Tibial artery (tissue), 4 donors: ENCODE measurements around the gene RUNX1.

Experiments used
- DNase-seq, 2 donors: peaks; one replicate each; pipeline ENCODE4 v3.0.0-alpha.2; 2019
- H3K27ac ChIP-seq, 2 donors: fragments of 200-600 bp; sonication (generic) in 1 of 2; 1 replicate in 1 of 2; 2 replicates in 1 of 2; pipeline ENCODE4 v1.5.1; 2018 to 2019; ENCODE audit warnings: mild to moderate bottlenecking in 1 of 2
- H3K27me3 ChIP-seq, 2 donors: fragments of 200-600 bp; sonication (generic) in 1 of 2; one replicate each; pipeline versions ENCODE4 v1.5.1 to v1.6.0; 2016 to 2019
- H3K36me3 ChIP-seq, 3 donors: fragments of 200-600 bp; sonication (generic) in 2 of 3; one replicate each; pipeline ENCODE4 v1.5.1; 2016 to 2019; ENCODE audit warnings: mild to moderate bottlenecking in 2 of 3
- H3K4me1 ChIP-seq, 4 donors: fragments of 200-600 bp; sonication (generic) in 2 of 4; 1 replicate in 3 of 4; 2 replicates in 1 of 4; pipeline ENCODE4 v1.5.1; 2016 to 2019
- H3K4me3 ChIP-seq, 2 donors: fragments of 200-600 bp; sonication (generic) in 1 of 2; 1 replicate in 1 of 2; 2 replicates in 1 of 2; pipeline ENCODE4 v1.5.1; 2018 to 2019; ENCODE audit warnings: mild to moderate bottlenecking in 2 of 2
- H3K9me3 ChIP-seq, 3 donors: fragments of 200-600 bp; sonication (generic) in 1 of 3; one replicate each; pipeline ENCODE4 v1.5.1; 2016 to 2019
- intact Hi-C: fragments of 100-400 bp; cut with DNase I; formaldehyde crosslinking; loops from one replicate; pipeline ENCODE4 v1.15.0; 2023; ENCODE audit warnings: low total_unique reads
- TF ChIP-seq, protein P1 (sequence below), 2 experiments: fragments of 200-600 bp in 1 of 2; fragments of 450-650 bp in 1 of 2; IDR thresholded peaks; one replicate each; pipeline ENCODE4 v1.5.1; 2017 to 2019; ENCODE audit warnings: antibody characterized with exemption in 2 of 2, mild to moderate bottlenecking in 1 of 2, moderate library complexity in 1 of 2

RUNX1 gene

DNA sequence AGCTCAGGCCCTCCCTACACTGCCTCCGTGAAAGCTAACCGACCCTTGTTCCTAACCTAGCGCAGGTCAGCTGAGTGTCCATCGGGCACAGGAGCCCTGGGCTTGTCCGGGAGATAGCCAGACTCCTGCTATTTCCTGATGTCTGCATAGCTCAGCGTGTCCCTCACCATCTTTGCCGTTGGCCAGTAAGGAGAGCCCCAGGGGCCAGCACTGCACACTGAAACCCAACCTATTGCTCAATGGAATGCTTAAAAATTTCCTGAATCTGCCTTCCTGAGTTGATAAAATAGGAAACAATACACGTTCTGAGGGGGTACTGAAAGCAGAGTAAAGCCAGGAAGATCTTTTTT is 2.2 kb downstream of the RUNX1 start:
- peak in 1 of 2 donors; percentile 32 for DNase-seq
- Histone ChIP-seq H3K36me3 (no peaks in the 10 kb centered on the region), H3K4me3 (peak overlapping the region; percentile 31 to 32), H3K9me3 (no peaks in the 10 kb centered on the region), H3K27me3 (no peaks in the 10 kb centered on the region), H3K27ac (peak overlapping the region in 1 of 2 donors; percentile 61), H3K4me1 (peaks cover 0 to 54% (median 22%) of the 10 kb centered on the region in 4 donors)
- TF ChIP-seq, protein P1, sequence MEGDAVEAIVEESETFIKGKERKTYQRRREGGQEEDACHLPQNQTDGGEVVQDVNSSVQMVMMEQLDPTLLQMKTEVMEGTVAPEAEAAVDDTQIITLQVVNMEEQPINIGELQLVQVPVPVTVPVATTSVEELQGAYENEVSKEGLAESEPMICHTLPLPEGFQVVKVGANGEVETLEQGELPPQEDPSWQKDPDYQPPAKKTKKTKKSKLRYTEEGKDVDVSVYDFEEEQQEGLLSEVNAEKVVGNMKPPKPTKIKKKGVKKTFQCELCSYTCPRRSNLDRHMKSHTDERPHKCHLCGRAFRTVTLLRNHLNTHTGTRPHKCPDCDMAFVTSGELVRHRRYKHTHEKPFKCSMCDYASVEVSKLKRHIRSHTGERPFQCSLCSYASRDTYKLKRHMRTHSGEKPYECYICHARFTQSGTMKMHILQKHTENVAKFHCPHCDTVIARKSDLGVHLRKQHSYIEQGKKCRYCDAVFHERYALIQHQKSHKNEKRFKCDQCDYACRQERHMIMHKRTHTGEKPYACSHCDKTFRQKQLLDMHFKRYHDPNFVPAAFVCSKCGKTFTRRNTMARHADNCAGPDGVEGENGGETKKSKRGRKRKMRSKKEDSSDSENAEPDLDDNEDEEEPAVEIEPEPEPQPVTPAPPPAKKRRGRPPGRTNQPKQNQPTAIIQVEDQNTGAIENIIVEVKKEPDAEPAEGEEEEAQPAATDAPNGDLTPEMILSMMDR (IDR thresholded peaks at IDR 0.05): no peak
- intact Hi-C loops: no loop called here

DNA sequence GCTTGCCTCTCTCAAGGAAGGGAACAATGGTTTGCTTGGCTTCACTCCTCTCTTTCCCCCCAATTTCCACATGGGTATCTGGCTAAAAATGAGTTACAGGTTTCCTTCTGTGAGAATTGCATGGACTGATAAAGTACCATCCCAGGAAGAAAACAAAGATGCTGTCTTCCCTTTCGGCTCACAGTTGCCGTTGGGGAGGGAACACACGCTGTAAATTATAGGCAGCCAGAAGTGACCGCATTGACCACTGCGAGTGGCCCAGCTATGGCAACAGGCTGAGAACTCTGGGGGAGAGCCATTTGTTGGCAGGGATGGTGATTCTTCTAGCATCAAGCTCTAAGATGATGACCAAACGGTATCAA is 2.9 kb downstream of the RUNX1 start:
- no peak for DNase-seq
- no peaks in the 10 kb centered on the region for H3K9me3 ChIP-seq
- intact Hi-C loops: no loop called here
- TF ChIP-seq, protein P1 (IDR thresholded peaks at IDR 0.05): no peak
- H3K27ac ChIP-seq: no peak overlapping the region
- no peak overlapping the region for H3K4me3 ChIP-seq
- no peaks in the 10 kb centered on the region for H3K36me3 ChIP-seq
- H3K27me3 ChIP-seq: no peaks in the 10 kb centered on the region
- peaks cover 0 to 48% (median 20%) of the 10 kb centered on the region in 4 donors for H3K4me1 ChIP-seq

DNA sequence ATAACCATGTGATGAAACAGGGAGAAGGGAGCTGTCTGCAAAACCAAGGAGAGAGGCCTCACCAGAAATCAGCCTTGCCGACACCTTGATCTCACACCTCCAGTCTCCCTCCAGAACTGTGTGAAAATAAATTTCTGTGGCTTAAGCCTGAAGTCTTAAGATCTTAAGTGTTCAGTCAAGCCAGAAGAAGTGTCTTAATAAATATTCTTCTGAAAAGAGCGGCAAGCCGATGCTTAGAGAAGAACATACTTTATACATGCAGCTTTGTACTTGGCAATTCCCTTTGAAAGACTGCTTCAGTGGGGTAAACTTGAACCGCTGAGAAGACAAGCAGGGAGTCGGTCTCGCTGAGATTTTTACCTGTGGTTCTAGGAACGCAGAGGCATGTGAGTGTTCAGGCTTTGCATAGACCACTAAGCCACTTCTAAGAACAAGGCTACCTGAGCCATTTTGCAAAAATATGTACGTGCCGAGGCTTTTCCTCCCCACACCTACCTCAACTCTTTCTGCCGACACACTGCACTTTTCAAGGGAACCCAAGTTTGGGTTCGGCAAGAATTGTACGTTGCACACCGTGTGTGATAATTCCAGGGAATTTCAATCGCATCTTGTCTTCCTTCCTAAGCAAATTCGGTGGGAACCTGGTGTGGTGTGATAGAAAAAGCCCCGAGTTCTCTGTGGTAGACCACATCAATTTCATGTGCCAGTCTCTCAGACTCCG is 3.4 kb downstream of the RUNX1 start:
- H3K27me3 ChIP-seq: no peaks in the 10 kb centered on the region
- H3K4me1 ChIP-seq: peaks cover 0 to 43% (median 16%) of the 10 kb centered on the region in 4 donors
- H3K4me3 ChIP-seq: no peak overlapping the region
- no peak for DNase-seq
- intact Hi-C loops: no loop called here
- H3K36me3 ChIP-seq: no peaks in the 10 kb centered on the region
- no peaks in the 10 kb centered on the region for H3K9me3 ChIP-seq
- TF ChIP-seq, protein P1 (IDR thresholded peaks at IDR 0.05): no peak
- H3K27ac ChIP-seq: no peak overlapping the region

DNA sequence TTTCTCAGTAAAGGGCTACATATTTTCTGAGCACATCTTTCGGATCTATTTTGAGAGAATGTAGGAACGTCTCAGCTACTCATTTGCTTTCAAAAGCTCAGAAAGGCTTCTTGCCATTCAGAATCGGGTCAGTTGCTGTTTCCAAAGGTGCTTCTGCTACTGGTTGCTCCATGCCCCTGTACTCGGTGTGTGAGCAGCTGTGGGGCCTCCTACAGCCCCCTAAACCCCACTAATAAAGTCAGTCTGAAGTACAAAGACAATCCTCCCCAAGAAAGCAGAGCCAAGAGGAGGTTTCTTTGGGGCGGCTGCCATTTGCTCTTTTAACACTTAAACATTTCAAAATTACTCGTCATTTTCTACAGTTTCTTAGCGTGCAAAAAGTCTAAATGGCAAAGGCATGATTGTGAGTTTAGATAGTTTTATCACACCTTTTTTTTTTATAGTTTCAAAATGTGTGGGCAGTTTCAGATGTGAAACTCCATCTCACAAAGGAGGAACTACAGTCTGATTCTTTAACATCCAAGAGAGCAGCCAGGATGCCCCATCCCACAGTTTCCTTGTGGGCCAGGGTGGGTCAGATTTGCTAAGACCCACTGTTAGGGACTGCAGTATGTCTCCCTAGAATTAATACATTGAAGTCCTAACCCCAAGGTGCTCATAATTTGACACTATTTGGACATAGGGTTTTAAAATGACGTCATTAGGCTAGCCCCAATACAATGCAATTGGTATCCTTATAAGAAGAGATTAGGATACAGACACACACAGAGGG is 4.1 kb downstream of the RUNX1 start:
- no peak overlapping the region for H3K4me3 ChIP-seq
- intact Hi-C loops: loop anchor here (5.0 kb wide), 1 partner anchor 1562 kb away; no protein-coding TSS in a partner anchor
- no peak overlapping the region for H3K27ac ChIP-seq
- no peaks in the 10 kb centered on the region for H3K9me3 ChIP-seq
- no peaks in the 10 kb centered on the region for H3K27me3 ChIP-seq
- no peaks in the 10 kb centered on the region for H3K36me3 ChIP-seq
- peaks cover 0 to 35% (median 16%) of the 10 kb centered on the region in 4 donors for H3K4me1 ChIP-seq
- TF ChIP-seq, protein P1 (IDR thresholded peaks at IDR 0.05): no peak
- DNase-seq: no peak

DNA sequence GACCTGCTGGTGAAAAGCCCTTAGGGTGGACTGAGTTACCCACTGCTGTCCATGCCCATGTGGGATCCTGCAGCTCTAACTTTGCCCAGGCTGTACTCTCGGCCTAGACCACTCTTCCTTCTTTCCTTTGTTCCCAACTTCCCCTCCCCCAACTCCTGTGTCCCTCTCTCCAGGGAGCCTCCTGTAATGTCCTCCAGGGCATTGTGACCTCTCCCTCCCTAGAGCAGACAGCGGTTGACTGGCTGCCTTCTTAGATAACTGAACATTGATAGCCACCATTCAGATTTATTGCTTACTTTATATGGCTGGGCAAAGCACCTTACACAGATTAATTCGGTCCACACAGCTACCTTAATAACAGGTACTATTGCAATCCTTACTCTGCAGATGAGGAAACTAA is 5.0 kb downstream of the RUNX1 start:
- no peak overlapping the region for H3K4me3 ChIP-seq
- H3K9me3 ChIP-seq: no peaks in the 10 kb centered on the region
- TF ChIP-seq, protein P1 (IDR thresholded peaks at IDR 0.05): no peak
- intact Hi-C loops: loop anchor here (5.0 kb wide), 1 partner anchor 1563 kb away; no protein-coding TSS in a partner anchor
- peaks cover 0 to 27% (median 14%) of the 10 kb centered on the region in 4 donors for H3K4me1 ChIP-seq
- DNase-seq: no peak
- H3K36me3 ChIP-seq: no peaks in the 10 kb centered on the region
- H3K27me3 ChIP-seq: no peaks in the 10 kb centered on the region
- H3K27ac ChIP-seq: no peak overlapping the region
